ENCODE measurements around the gene WDR45B.

The WDR45B gene

DNA sequence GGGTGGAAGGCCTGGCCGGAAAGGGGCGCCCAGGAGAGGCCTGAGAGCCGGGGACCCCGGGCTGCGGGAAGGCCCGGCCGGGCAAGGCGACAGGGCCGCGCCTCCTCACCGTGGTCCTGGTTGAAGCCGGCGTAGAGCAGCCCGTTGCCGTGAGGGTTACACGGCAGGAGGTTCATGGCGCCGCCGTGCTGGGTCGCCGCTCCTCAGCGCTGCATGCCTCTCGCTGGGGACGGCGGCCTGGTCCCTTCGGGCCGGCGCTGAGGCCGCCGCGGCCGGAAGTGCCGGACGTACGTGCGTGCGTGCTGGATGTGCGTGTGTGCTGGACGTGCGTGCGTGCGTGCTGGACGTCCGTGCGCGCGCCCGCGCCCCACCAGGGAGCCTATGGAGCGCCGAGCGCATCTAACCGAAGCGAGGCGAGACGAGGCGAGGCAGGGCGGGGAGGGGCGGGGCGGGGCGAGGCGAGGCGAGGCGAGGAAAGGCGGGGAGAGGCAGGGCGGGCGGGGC is at the start of gene WDR45B:
WDR45B (minus strand) TSS at position 280 of the 504 bp plus-strand sequence; CDS start at position 176, 104 bp downstream.
- peak; percentile 83 for DNase-seq

DNA sequence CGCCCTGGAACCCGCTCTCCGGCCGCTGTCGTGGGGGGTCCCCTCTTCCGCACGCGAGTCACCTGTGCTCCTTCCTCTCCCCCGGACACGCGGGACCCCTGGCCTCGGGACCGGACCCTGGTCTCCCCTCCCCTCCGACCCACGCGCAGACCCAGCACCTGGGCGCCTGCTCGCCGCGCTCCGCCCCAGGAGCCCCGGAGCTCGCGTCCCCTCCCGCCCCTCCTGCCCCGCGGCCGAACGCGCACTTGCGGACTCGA is 49.5 kb upstream of the WDR45B start:
- DNase-seq, result no peak

GRCh38 chr17:82696916-82697807 is 48.9 kb upstream of the WDR45B start:
- DNase-seq, result no peak

- DNase-seq, result no peak
Measured at GRCh38 chr17:82696259-82696658, 48.0 kb upstream of the WDR45B start.

DNA sequence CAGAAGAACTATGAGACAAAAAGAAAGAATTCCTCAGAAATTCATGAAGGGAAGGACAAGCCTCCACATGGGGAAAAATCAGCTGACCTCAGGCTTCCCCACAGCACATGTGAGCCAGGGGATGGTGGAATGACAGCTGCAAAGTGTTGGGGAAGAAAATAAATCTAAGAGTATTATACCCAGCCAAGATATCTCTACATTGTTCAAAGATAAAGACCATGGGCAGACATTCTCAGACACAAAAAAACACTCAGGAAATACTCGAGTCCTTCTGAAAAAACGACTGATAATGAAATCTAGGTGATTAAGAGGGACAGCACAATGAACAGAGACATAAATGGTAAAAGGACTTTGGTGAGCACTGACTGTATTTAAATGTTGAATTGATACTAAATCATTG is 46.4 kb upstream of the WDR45B start:
- DNase-seq, result no peak

DNA sequence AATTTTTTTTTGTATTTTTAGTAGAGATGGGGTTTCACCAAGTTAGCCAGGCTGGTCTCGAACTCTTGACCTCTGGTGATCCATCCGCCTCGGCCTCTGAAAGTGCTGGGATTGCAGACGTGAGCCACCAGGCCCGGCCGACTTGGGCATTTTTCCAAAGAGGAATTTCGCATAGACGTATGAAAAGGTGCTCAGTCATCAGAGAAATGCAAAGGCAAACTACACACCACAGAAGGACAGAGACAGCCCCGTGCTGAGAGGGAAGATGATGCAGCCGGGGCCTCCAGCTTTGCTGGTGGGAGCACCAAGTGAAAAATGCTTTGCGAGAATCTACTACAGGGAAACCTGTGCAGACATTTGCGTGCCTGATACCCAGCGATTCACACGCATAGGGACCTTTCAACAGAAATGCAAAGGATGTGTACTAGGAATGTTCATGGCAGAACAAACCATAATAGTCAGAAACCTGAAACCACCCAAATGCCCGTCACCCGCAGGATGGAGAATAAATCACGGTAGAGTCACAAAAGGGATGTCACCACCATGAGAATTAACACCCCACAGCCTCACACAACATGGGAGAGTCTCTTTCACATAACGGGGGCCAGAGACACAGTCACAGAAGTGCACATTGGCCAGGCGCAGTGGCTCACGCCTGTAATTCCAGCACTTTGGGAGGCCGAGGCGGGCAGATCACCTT is 45.1 kb upstream of the WDR45B start:
- no peak for DNase-seq

DNA sequence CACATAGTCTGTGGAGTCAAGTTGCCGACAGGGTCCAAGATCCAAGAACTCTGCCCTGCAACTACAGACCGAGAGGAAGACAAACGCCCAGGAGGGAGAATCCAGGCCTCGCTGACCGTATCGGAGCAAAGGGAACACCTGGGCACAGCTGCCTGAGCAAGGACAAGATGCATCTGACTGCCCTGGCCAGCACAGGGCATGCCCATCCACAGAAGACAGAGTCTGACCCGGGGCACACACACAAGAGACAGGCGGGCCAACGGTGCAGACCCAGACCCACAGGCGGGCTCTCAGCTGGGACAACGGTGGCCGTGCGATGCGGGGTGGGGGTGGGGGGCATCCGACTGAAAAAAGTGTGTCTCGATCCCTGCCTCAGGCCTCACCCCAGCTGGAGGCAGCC is 44.0 kb upstream of the WDR45B start:
- DNase-seq, result no peak

GRCh38 chr17:82691714-82692113 is 43.5 kb upstream of the WDR45B start:
- DNase-seq, result no peak

- peak; percentile 11 for DNase-seq
Measured at GRCh38 chr17:82690786-82691489, 42.7 kb upstream of the WDR45B start.

DNA sequence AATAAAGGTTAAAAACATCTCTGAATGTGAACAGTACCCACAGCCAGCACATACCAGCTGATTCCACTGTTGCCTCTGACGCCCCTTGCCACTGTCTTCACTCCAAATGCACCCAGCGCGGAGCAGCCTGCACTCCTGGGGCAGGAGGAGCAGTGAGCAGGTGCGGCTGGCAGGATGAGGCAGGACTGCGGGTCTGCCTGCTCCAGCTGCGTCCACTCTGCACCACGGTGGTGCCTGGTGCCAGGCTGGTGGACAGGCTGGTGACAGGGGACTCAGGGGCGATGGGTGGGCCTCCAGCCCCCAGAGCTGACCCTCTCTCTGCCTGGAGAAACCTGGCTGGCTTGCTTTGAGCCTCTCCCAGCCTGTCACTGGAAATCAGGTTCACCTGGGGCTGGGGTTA is 40.8 kb upstream of the WDR45B start:
- no peak for DNase-seq

DNA sequence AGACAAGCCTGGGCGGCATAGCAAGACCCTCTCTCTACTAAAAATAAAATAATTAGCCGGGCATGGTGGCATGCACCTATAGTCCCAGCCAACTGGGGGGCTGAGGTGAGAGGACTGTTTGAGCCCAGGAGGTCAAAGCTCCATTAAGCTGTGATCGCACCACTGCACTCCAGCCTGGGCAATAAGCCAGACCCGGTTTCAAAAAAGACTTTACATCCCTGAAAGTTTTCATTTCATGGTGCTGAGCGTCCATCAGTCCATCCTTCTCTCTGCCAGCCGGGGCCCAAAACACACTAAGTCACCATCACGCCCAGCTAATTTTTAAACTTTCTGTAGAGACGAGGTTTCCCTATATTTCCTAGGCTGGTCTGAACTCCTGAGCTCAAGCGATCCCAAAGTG is 39.6 kb upstream of the WDR45B start:
- no peak for DNase-seq

DNA sequence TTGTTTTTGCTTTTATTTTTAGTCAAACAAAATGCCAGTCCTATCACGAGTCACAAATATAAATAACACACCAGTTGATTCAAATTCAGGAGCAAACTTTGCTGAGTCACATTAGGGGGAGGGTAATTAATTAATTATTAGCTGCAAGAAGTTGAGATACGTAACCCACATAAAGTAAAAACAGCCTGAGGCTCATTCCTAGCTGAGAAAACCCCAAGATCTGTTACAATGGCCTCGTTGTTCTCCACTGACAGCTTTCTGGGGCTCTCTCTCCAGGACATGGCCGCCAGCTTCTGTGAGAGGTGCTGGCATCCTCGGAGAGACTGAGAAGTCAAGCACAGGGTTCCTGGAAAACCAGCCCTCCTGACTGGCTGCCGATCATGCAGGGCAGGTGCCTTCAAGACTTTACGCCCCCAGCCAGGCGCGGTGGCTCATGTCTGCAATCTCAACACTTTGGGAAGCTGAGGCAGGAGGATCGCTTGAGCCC is 39.2 kb upstream of the WDR45B start:
- no peak for DNase-seq

GRCh38 chr17:82686366-82687324 is 38.4 kb upstream of the WDR45B start:
- no peak for DNase-seq

- no peak for DNase-seq
Measured at GRCh38 chr17:82685291-82685690, 37.0 kb upstream of the WDR45B start.

DNA sequence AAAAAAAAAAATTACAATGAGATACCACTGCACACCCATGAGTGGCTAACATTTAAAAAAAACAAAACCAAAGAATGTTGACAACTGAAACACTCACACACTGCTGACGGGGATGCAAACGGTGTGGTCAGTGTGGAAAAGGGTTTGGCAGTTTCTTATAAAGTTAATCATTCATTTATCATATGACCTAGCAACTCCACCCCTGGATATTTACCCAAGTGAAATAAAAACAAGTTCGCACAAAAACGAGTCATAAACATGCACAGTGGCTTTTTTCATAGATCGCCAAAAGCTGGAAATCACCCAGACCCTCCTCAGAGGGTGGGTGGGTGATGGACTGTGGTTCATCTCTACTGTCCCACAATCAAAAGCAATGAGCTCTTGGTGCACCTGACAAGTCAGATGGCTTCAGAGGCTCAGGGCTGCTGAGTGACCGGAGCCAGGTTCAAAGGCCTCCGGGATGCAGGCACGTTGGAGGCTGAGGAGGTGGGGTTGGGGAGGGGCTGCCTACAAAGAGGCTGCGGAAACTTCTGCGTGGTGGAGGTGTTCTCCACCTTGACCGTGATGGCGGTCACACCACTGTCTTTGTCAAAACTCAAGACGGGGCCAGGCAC is 36.1 kb upstream of the WDR45B start:
- DNase-seq, result no peak

DNA sequence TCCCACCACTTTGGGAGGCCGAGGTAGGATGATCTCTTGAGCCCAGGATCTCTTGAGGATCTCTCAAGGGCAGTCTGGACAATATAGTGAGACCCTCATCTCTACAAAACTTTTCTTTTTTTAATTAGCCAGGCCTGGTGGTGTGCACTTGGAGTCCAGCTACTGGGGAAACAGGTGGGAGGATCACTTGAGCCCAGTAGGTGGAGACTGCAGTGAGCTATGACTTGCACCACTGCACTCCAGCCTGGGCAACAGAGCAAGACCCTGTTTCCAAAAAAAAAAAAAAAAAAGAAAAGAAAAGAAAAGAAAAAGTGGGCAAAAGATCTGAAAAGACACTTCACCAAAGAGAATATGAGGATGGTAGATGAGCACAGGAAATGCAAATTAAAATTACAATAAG is 35.3 kb upstream of the WDR45B start:
- no peak for DNase-seq

DNA sequence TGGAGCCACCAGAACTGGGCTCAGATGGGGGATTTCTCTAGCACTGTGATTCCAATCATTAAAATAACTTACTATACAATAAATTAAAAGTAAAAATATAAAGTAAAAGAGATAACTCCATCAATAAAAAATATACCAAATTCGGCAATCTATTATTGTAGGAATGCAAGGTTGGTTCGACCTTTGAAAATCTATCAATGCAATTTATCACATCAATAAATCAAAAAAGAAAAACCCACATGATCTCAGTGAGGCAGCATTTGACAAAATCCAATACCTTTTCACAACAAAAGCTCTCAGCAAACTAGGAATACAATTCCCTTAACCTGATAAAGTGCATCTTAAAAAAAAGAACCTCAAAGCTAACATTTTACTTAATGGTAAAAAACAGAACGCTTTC is 33.3 kb upstream of the WDR45B start:
- no peak for DNase-seq

DNA sequence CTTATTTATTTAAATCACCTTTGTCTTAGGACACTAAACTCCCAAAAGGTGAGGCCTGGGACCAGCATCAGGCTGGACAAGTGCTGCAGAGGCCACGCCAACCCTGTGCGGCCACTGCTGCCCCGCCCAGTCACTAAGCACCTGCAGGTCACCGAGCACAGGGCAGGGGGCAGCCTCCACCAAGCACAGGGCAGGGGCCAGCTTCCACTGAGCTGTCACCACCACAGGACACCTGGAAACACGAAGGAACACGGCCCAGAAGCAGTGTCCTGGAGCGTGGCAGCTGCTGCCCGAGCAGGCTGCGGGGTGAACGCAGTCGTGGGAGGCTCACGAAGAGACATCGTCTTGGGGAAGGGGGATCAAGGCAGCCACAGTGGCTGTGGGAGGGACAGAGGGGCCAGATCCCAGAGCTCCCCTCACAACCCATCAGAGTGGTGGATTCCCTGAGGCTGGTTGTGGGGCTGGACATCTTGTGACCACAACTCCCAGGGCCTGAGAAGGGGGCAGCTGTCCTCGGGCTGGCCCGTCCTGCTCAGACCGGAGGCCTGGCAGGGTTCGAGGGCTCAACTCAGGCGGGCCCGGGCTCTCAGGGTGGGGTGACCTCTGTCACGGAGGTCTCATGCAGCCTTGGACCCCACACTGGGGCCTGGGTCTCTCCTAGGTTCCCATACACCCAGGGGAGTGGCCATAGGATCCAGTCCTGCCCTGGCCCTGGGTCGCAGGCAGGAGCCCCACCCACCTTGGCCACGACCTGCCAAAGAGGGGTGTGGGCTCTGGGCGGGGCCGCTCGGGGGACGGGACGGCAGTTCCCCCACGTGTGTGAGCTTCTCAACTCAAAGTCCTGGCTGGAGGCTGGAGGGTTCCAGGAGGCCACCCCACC is 31.6 kb upstream of the WDR45B start:
- DNase-seq, result no peak

- no peak for DNase-seq
Measured at GRCh38 chr17:82678265-82678891, 30.1 kb upstream of the WDR45B start.

- no peak for DNase-seq
Measured at GRCh38 chr17:82677353-82677925, 29.2 kb upstream of the WDR45B start.

Data from GF-D8 (cell line).